ENCODE data around the gene SPATS2L. TPM values are rescaled to one million over a fixed set of nuclear protein-coding genes. Genes with fewer than 3 reads are reported as not detected.

The SPATS2L gene
- total RNA-seq, 1 experiment from 2014 or later, result not detected

DNA sequence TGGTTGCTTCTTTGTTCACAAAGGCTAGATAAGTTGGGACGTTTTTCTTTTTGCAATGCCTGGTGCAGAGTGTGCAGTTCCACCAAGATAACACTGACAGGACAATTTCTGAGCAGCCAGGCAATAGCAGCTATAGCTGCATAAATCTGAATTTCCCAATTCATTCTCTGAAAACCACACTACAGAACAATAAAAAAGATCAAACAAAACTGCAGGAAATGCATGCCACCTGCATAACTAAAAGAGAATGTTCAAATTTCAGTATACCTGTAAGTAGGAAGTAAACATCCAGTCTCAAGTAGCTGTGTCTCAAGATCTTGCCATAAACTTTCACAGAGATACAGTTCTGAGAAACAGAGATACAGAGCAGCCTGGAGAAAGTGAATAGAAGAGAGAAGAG lies 208.7 kb downstream of the SPATS2L start:
- in situ Hi-C loops (cut with HindIII; ENCODE audit: low sequenced_read_pairs), result no loop called here
- DNase-seq (ENCODE audit: low spot score), result no peak

DNA sequence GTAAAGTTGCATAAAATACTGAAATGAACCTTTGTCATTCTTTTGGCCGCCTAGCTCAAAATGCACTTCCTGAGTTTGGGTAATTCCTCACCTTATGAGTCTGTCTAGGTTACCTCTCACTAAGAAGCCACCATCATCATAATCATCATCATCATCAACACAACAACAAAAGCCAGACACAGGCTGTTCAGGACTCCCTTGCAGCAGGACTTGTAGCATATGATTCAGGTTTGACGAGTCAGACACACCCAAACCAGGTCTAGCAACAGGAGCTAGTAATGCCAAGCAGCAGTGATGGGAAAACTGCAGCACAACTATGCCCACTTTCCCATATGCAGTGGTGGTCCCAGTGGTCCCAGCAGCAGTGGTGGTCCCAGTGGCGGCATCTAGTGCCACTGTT lies 216.7 kb downstream of the SPATS2L start:
- in situ Hi-C loops (cut with HindIII; ENCODE audit: low sequenced_read_pairs), result no loop called here
- no peak for DNase-seq (ENCODE audit: low spot score)

DNA sequence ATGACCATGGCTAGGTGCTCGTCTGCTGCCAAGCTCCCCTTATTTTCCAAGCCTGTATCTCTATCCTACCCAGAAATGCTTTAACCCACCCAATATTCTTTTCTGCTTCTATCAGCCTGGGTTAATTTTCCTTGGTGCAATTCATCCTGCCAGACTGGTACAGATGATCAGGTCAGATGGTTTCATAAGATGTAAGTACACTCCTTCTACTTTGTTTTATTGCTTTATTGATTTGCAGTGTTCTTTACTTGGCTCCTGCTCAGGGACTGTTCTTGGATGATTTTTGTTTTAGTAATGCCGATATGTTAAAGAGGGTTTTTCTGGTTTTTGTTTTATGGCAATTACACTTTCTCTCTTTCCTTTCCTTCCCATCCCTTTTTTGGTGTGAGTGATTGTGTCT lies 217.1 kb downstream of the SPATS2L start:
- DNase-seq (ENCODE audit: low spot score), result no peak
- in situ Hi-C loops (cut with HindIII; ENCODE audit: low sequenced_read_pairs), result no loop called here

DNA sequence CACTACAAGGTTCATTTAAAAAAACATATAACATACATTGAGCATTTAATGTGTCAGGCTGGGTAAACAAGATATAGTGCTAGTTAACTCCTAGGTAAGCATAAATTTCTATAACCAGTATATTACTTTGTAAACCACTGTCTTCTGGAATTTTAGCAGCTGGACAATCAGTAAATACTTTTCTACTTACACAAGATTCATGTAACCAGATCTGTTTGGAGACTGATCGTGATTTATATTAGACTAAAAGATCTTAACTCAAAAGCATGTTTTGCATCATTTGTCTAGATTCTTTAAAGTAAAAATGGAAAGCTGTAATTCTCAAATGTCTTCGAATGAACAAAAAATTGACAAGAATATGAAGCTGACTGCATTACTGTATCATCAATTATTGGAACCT lies 218.6 kb downstream of the SPATS2L start:
- DNase-seq (ENCODE audit: low spot score), result peak; percentile 1
- in situ Hi-C loops (cut with HindIII; ENCODE audit: low sequenced_read_pairs), result no loop called here

DNA sequence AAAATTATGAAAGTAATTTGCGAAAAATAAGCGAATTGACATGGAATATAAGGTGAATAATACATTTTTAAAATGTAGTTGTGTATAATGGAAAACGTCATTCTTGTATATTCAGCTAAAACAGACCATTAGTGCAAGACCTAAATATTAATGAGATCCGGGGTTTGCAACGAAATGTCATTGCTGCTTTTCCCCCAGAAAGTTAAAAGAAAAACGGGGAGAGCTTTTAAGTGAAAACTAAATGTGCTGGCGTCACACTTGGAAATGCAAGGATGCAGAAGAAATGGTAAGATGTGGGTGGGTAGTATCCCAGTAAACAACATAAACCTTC lies 219.0 kb downstream of the SPATS2L start:
- in situ Hi-C loops (cut with HindIII; ENCODE audit: low sequenced_read_pairs), result no loop called here
- DNase-seq (ENCODE audit: low spot score), result no peak

DNA sequence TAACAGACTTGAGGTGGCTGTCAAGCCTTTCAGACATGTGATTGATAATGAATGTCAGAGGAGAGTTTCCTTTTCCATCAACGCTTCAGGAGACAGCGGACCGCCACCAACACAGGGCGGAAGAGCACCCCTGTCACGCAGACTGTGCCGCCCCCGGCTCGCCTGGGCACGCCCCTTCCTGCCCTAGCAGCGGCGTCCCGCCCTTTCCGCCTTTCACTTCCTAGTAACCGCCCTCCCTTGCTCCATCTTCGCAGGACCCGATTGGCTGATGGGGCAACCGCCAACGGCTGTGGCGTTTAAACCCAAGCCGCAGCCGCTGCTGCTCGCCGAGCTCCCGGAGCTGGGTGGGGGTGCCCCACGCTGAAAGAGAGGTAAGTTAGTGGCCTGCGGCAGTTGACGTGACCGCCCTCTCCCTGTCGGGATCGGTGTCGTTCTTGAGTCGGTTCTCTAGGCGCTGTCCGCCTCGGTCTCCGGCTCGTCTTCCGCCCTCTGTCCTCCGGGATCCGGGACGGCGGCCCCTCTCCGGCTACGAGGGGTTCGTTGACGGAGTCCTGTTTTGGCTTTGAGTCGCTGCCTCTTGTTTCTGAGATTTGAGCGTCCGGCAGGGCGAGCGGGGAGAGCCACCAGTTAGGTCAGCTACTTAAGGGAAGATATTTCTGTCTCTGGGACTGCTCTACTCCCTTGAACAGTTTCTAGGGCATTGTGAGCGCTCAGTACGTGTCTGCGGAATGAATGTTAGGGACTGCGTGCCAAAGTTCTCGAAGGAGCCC lies 219.6 kb downstream of the SPATS2L start, which contains the start of gene SGO2:
SGO2 (plus strand) TSS at position 326 of the 770 bp plus-strand sequence. CDS start 6,769 bp downstream, outside the sequence.
- in situ Hi-C loops (cut with HindIII; ENCODE audit: low sequenced_read_pairs), result no loop called here
- DNase-seq (ENCODE audit: low spot score), result peak; percentile 97

DNA sequence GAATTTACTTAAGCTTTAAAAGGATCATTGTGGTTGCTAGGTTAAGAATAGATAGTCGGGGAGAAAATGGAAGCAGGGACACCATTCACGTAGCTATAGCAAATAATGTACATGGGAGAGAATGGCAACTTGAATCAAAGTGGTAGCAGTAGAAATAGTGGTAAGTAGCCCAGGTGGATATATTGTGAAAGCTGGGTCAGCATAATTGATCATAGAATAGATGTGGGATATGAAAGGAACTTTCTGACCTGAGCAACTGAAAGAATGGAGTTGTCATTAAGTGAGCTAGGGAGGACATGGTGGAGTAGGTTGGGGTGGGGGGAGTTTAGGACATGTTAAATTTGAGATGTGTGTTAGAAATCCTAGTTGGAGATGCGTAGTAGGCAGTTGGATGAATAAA lies 221.7 kb downstream of the SPATS2L start:
- DNase-seq (ENCODE audit: low spot score), result no peak
- in situ Hi-C loops (cut with HindIII; ENCODE audit: low sequenced_read_pairs), result no loop called here

Other genes starting within 250 kb of the SPATS2L start
- 11.0 and 15.4 TPM in 2 replicates for gene KCTD18, start 203.4 kb downstream of the SPATS2L start, total RNA-seq (2014; rRNA removed; shearing (Covaris generic))
- 2.6 and 8.6 TPM in 2 replicates for gene SGO2, start 219.5 kb downstream of the SPATS2L start, total RNA-seq (2014; rRNA removed; shearing (Covaris generic))